Endothelial cell of umbilical vein (primary cell): Measurements from ENCODE around the gene PTPRK. TPM values are rescaled to one million over a fixed set of nuclear protein-coding genes. Genes with fewer than 3 reads are reported as not detected.

Experiments used
- BruUV-seq: library from RNA; stranded (reverse); fragments of 400-500 nt; replicated peaks from 2 replicates; lab custom pipeline; 2021; lab: Mats Ljungman, UMichigan
- CTCF ChIA-PET: fragments of 300-600, 350-600 bp; sonication (Branson Sonifier 250); formaldehyde crosslinking; loops from one replicate; lab custom pipeline; 2021; ENCODE audit warnings: antibody characterized with exemption, inconsistent platforms; lab: Charles Lee
- POLR2A ChIA-PET: fragments of 300-600, 350-600 bp; sonication (Branson Sonifier 250); formaldehyde crosslinking; loops from one replicate; lab custom pipeline; 2021; ENCODE audit warnings: antibody characterized with exemption, inconsistent platforms; lab: Charles Lee
- DNase-seq: peaks from one replicate; pipeline ENCODE4 v3.0.0-alpha.2; 2011; ENCODE audit warnings: low read depth, low spot score
- FAIRE-seq: peaks from 2 replicates; lab custom pipeline; 2011; peaks lifted over from hg19 to GRCh38; lab: Jason Lieb, UNC
- H2AFZ ChIP-seq: 2 replicates; pipeline ENCODE4 v1.6.0; 2012; ENCODE audit warnings: low read depth, low read length, control low read depth, inconsistent platforms
- H3K27ac ChIP-seq: 2 replicates; pipeline ENCODE4 v1.5.1; 2011; ENCODE audit warnings: low read depth, mild to moderate bottlenecking, control low read depth, low read length, moderate library complexity; ENCODE audit not compliant: insufficient read depth
- H3K27me3 ChIP-seq, 2 experiments: 2 replicates each; pipeline versions ENCODE4 v1.6.0 to v1.6.1; 2011; ENCODE audit warnings: low read length in 2 of 2, mixed read lengths in 1 of 2; ENCODE audit not compliant: control insufficient read depth in 2 of 2, insufficient read depth in 2 of 2
- H3K36me3 ChIP-seq, 2 experiments: 2 replicates in 1 of 2; 3 replicates in 1 of 2; pipeline ENCODE4 v1.5.1; 2011; ENCODE audit warnings: low read length in 2 of 2, mild to moderate bottlenecking in 1 of 2, moderate library complexity in 1 of 2; ENCODE audit not compliant: control insufficient read depth in 2 of 2, insufficient read depth in 2 of 2; ENCODE audit errors: extremely low read depth in 1 of 2
- H3K4me1 ChIP-seq: 3 replicates; pipeline ENCODE4 v1.5.1; 2011; ENCODE audit warnings: mild to moderate bottlenecking, low read length; ENCODE audit not compliant: control insufficient read depth, insufficient read depth; ENCODE audit errors: extremely low read depth
- H3K4me2 ChIP-seq: 2 replicates; pipeline ENCODE4 v1.6.1; 2011; ENCODE audit warnings: low read length, control low read depth, mixed read lengths; ENCODE audit not compliant: insufficient read depth
- H3K4me3 ChIP-seq, 3 experiments: fragments of 200-600 bp in 1 of 3; sonication (generic), shearing (Covaris generic) in 1 of 3; replicated peaks in 1 of 3; 2 replicates each; pipeline ENCODE4 v1.5.1; 2011 to 2016; ENCODE audit warnings: control low read depth in 3 of 3, low read length in 3 of 3, mild to moderate bottlenecking in 2 of 3, inconsistent platforms in 1 of 3, low read depth in 1 of 3, moderate library complexity in 1 of 3; ENCODE audit not compliant: insufficient read depth in 1 of 3
- H3K79me2 ChIP-seq: 2 replicates; pipeline ENCODE4 v1.6.0; 2012; ENCODE audit warnings: low read length, inconsistent platforms; ENCODE audit not compliant: control insufficient read depth, insufficient read depth
- H3K9ac ChIP-seq: replicated peaks from 2 replicates; pipeline ENCODE3; 2011; ENCODE audit warnings: low read length, control low read depth; ENCODE audit not compliant: insufficient read depth; ENCODE audit errors: extremely low read depth
- H3K9me1 ChIP-seq: replicated peaks from 3 replicates; pipeline ENCODE4 v1.6.0; 2011; ENCODE audit warnings: mild to moderate bottlenecking, low read length; ENCODE audit not compliant: control insufficient read depth, insufficient read depth; ENCODE audit errors: extremely low read depth
- H3K9me3 ChIP-seq: replicated peaks from 2 replicates; pipeline ENCODE4 v1.5.1; 2012; ENCODE audit warnings: low read length, inconsistent platforms; ENCODE audit not compliant: control insufficient read depth, insufficient read depth
- H4K20me1 ChIP-seq: replicated peaks from 2 replicates; pipeline ENCODE3; 2011; ENCODE audit warnings: mild to moderate bottlenecking, low read length; ENCODE audit not compliant: control insufficient read depth, insufficient read depth; ENCODE audit errors: extremely low read depth
- EZH2 ChIP-seq: IDR thresholded peaks from 2 replicates; pipeline ENCODE4 v1.6.1; 2012; ENCODE audit warnings: borderline replicate concordance, low read depth, mild to moderate bottlenecking, moderate library complexity, low read length, inconsistent platforms; ENCODE audit not compliant: severe bottlenecking
- FOS ChIP-seq: IDR thresholded peaks from 2 replicates; pipeline ENCODE4 v1.6.1; 2011; ENCODE audit warnings: mild to moderate bottlenecking, low read length, moderate library complexity, borderline replicate concordance; ENCODE audit not compliant: insufficient read depth
- GATA2 ChIP-seq: IDR thresholded peaks from 2 replicates; pipeline ENCODE4 v1.7.0; 2011; ENCODE audit warnings: low read depth, mild to moderate bottlenecking, moderate library complexity, mixed read lengths, low read length; ENCODE audit not compliant: insufficient read length, insufficient read depth
- JUN ChIP-seq: IDR thresholded peaks from 2 replicates; pipeline ENCODE4 v1.6.1; 2011; ENCODE audit warnings: borderline replicate concordance, low read depth; ENCODE audit not compliant: insufficient read length, insufficient read depth
- MYC ChIP-seq: IDR thresholded peaks from one replicate; pipeline ENCODE4 v1.6.1; 2011; ENCODE audit warnings: mild to moderate bottlenecking, low read depth, low read length
- POLR2A ChIP-seq: IDR thresholded peaks from 2 replicates; pipeline ENCODE4 v1.6.1; 2012; ENCODE audit warnings: low read depth, mild to moderate bottlenecking, control low read depth, low read length
- POLR2AphosphoS5 ChIP-seq: IDR thresholded peaks from 2 replicates; pipeline ENCODE4 v1.6.1; 2012; ENCODE audit warnings: low read depth, mild to moderate bottlenecking, control low read depth, low read length, moderate library complexity; ENCODE audit not compliant: insufficient read depth
- dilution Hi-C: fragments of 300-500 bp; cut with MboI; formaldehyde crosslinking; loops from one replicate; pipeline ENCODE4 v1.15.0; 2019; ENCODE audit warnings: low sequenced_read_pairs; ENCODE audit not compliant: extremely low pct_ligation_motif_present
- intact Hi-C: fragments of 100-400 bp; cut with micrococcal nuclease; formaldehyde crosslinking; loops from one replicate; pipeline ENCODE4 v1.10.0; 2022
- polyA plus RNA-seq, 4 experiments: library from polyadenylated mRNA; depleted of rRNA in 3 of 4; stranded (reverse) in 3 of 4; unstranded in 1 of 4; fragments of >200 nt; gene quantifications; 2 replicates each; pipeline versions ENCODE4 v1.2.1 to v1.2.3, GENCODE V29; 2011 to 2012; ENCODE audit warnings: missing spikeins in 1 of 4
- total RNA-seq: library from RNA; stranded (reverse); gene quantifications from 2 replicates; pipeline ENCODE4 v1.2.3, GENCODE V29; 2021
- TF ChIP-seq, protein P1 (sequence below), 2 donors: IDR thresholded peaks; 1 replicate in 1 of 2; 2 replicates in 1 of 2; pipeline ENCODE4 v1.5.1; 2011; ENCODE audit warnings: low read length in 2 of 2, mild to moderate bottlenecking in 2 of 2, moderate library complexity in 2 of 2, control low read depth in 1 of 2, inconsistent platforms in 1 of 2, low read depth in 1 of 2; ENCODE audit not compliant: insufficient read depth in 1 of 2; ENCODE audit errors: extremely low read depth in 1 of 2
- TF ChIP-seq, protein P2 (sequence below): IDR thresholded peaks from 2 replicates; pipeline ENCODE4 v1.6.1; 2011; ENCODE audit not compliant: insufficient read depth, insufficient read length

PTPRK gene
- total and polyA plus RNA-seq, 2 donors (not counting 3 experiments of a cell fraction or from before 2014, with no cell fraction given): 15.2 to 74.0 TPM

DNA sequence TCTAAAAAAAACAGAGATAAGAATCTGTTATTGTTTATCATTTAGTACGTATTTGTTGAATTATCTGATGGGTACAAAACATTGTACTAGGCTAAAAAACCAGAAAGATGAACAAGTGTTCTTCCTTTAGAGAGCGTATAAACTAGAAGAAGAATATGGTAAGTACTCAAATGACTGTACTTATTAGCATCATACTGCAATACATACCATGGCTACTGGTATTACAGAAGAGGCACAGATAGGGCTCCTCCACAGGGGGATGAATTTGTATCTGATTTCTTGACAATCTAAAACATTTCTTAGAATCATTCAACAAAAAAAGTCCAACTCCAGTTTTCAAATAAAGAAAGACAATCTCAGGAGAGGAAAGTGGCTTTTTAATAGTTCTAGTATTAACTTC is 501.6 kb downstream of the PTPRK start:
- no peak for TF ChIP-seq EZH2
- TF ChIP-seq JUN: no peak
- TF ChIP-seq, protein P1, sequence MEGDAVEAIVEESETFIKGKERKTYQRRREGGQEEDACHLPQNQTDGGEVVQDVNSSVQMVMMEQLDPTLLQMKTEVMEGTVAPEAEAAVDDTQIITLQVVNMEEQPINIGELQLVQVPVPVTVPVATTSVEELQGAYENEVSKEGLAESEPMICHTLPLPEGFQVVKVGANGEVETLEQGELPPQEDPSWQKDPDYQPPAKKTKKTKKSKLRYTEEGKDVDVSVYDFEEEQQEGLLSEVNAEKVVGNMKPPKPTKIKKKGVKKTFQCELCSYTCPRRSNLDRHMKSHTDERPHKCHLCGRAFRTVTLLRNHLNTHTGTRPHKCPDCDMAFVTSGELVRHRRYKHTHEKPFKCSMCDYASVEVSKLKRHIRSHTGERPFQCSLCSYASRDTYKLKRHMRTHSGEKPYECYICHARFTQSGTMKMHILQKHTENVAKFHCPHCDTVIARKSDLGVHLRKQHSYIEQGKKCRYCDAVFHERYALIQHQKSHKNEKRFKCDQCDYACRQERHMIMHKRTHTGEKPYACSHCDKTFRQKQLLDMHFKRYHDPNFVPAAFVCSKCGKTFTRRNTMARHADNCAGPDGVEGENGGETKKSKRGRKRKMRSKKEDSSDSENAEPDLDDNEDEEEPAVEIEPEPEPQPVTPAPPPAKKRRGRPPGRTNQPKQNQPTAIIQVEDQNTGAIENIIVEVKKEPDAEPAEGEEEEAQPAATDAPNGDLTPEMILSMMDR (IDR thresholded peaks at IDR 0.05; ENCODE audit: extremely low read depth in 1 of 2, insufficient read depth in 1 of 2, low read depth in 1 of 2, low read length in 2 of 2): no peak
- no peak for TF ChIP-seq POLR2A
- FAIRE-seq: no peak

DNA sequence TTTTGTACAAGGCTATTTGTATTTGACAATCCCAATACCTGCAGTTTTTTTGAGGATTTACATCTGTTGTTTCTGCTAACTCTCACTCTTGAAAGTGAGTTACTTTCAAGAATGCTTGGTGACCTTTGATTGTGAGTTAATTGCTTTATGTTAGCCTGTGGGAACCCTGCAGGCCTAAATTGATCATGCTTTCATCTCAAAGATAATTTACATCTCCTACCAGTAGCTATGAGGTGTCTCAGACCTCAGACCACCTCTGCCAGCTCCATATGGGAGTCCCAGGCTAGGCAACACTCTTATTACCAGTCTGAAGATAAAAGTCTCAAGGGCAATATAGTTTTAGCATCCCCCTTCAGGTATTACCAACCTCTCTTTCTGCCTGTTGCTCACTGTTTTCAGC is 503.1 kb downstream of the PTPRK start:
- CTCF ChIA-PET: no interaction called here
- dilution Hi-C loops: no loop called here
- Histone ChIP-seq H3K9me1 (no peaks in the 10 kb centered on the region), H3K36me3 (no peaks in the 10 kb centered on the region), H2AFZ (no peak overlapping the region), H3K27ac (no peak overlapping the region), H3K9ac (no peak overlapping the region), H3K4me2 (no peak overlapping the region), H3K9me3 (no peaks in the 10 kb centered on the region), H3K79me2 (no peaks in the 10 kb centered on the region), H3K4me3 (no peak overlapping the region), H4K20me1 (no peaks in the 10 kb centered on the region), H3K27me3 (no peaks in the 10 kb centered on the region), H3K4me1 (no peaks in the 10 kb centered on the region)
- TF ChIP-seq POLR2A: no peak
- TF ChIP-seq FOS: no peak
- TF ChIP-seq GATA2: no peak
- TF ChIP-seq MYC: no peak
- TF ChIP-seq, protein P1 (IDR thresholded peaks at IDR 0.05; ENCODE audit: extremely low read depth in 1 of 2, insufficient read depth in 1 of 2, low read depth in 1 of 2, low read length in 2 of 2): no peak
- TF ChIP-seq, protein P2, sequence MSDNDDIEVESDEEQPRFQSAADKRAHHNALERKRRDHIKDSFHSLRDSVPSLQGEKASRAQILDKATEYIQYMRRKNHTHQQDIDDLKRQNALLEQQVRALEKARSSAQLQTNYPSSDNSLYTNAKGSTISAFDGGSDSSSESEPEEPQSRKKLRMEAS: no peak
- TF ChIP-seq POLR2AphosphoS5: no peak
- no peak for TF ChIP-seq JUN
- TF ChIP-seq EZH2: no peak
- no TSS peak for BruUV-seq
- POLR2A ChIA-PET: no interaction called here
- FAIRE-seq: no peak
- intact Hi-C loops: no loop called here
- no peak for DNase-seq

More for the DNA sequence above, 501.6 kb downstream of the PTPRK start:
- Histone ChIP-seq H3K36me3 (no peaks in the 10 kb centered on the region), H3K9me1 (no peaks in the 10 kb centered on the region), H3K4me1 (no peaks in the 10 kb centered on the region), H2AFZ (no peak overlapping the region), H3K79me2 (no peaks in the 10 kb centered on the region), H3K27me3 (no peaks in the 10 kb centered on the region), H3K27ac (no peak overlapping the region), H3K9me3 (no peaks in the 10 kb centered on the region), H3K9ac (no peak overlapping the region), H4K20me1 (no peaks in the 10 kb centered on the region), H3K4me2 (no peak overlapping the region), H3K4me3 (no peak overlapping the region)
- DNase-seq: no peak
- dilution Hi-C loops (no loop called here), intact Hi-C loops (no loop called here)
- BruUV-seq: no TSS peak
- POLR2A ChIA-PET: no interaction called here
- CTCF ChIA-PET: interaction anchor here (1.4 kb wide), 1 partner anchor 9 kb away, joined by 3 read pairs; no protein-coding TSS in a partner anchor
